T-cell (primary cell): ENCODE measurements around the gene HNRNPA3. TPM values are rescaled to one million over a fixed set of nuclear protein-coding genes. Genes with fewer than 3 reads are reported as not detected.

Experiments used
- ATAC-seq, 4 experiments: fragments of 200-7000 bp in 3 of 4; fragments of 150-1000 bp in 1 of 4; cut with Tn5 transposase; replicated peaks in 1 of 4; 1 replicate in 3 of 4; 2 replicates in 1 of 4; pipeline ENCODE4 v1.10.0; 2021; ENCODE audit warnings: moderate library complexity in 3 of 4, mild to moderate bottlenecking in 2 of 4, moderate number of reproducible peaks in 1 of 4
- CTCF ChIA-PET, 2 donors: fragments of 300-600 bp; sonication (Branson Sonifier 250); formaldehyde crosslinking; loops; one replicate each; lab custom pipeline; 2022; ENCODE audit warnings: antibody characterized with exemption in 2 of 2; lab: Charles Lee
- POLR2A ChIA-PET, 2 donors: fragments of 300-600 bp; sonication (Branson Sonifier 250); formaldehyde crosslinking; loops; one replicate each; lab custom pipeline; 2022; ENCODE audit warnings: antibody characterized with exemption in 2 of 2; lab: Charles Lee
- DNase-seq, 35 experiments: peaks; one replicate each; pipeline versions ENCODE4 v3.0.0 to v3.0.0-alpha.2; 2013 to 2023
- H3K27ac ChIP-seq: one replicate; pipeline ENCODE4 v1.5.1; 2013; ENCODE audit warnings: low read length
- H3K27me3 ChIP-seq, 2 experiments: replicated peaks in 1 of 2; 1 replicate in 1 of 2; 2 replicates in 1 of 2; pipeline versions ENCODE4 v1.6.1 to v1.7.0; 2013; ENCODE audit warnings: low read length in 1 of 2, mixed read lengths in 1 of 2; ENCODE audit not compliant: control insufficient read depth in 2 of 2, insufficient read depth in 2 of 2; ENCODE audit errors: extremely low read depth in 1 of 2
- H3K36me3 ChIP-seq, 2 donors: 1 replicate in 1 of 2; 2 replicates in 1 of 2; pipeline versions ENCODE4 v1.6.1 to v1.7.0; 2013; ENCODE audit warnings: low read length in 1 of 2; ENCODE audit not compliant: control insufficient read depth in 2 of 2, insufficient read depth in 1 of 2; ENCODE audit errors: extremely low read depth in 1 of 2
- H3K4me1 ChIP-seq, 2 experiments: 1 replicate in 1 of 2; 2 replicates in 1 of 2; pipeline versions ENCODE4 v1.6.1 to v1.7.0; 2013; ENCODE audit warnings: low read length in 2 of 2, mixed read lengths in 1 of 2; ENCODE audit not compliant: insufficient read depth in 2 of 2, control insufficient read depth in 1 of 2; ENCODE audit errors: extremely low read depth in 1 of 2
- H3K4me3 ChIP-seq, 2 donors: 1 replicate in 1 of 2; 2 replicates in 1 of 2; pipeline versions ENCODE4 v1.5.1 to v1.7.0; 2013; ENCODE audit warnings: mild to moderate bottlenecking in 2 of 2, low read length in 1 of 2, moderate library complexity in 1 of 2; ENCODE audit not compliant: control insufficient read depth in 1 of 2; ENCODE audit errors: extremely low read depth in 1 of 2
- H3K9me3 ChIP-seq: 2 replicates; pipeline ENCODE4 v1.7.0; 2013
- H3K27ac Mint-ChIP-seq, 2 donors: one replicate each; pipeline ENCODE4 v1.8.0; 2020 to 2021; ENCODE audit warnings: mild to moderate bottlenecking in 2 of 2, mixed read lengths in 2 of 2
- H3K27me3 Mint-ChIP-seq, 2 donors: one replicate each; pipeline ENCODE4 v1.8.0; 2021 to 2022; ENCODE audit warnings: mixed read lengths in 2 of 2
- H3K36me3 Mint-ChIP-seq: one replicate; pipeline ENCODE4 v1.8.0; 2021; ENCODE audit warnings: mixed read lengths
- H3K4me1 Mint-ChIP-seq, 3 donors: one replicate each; pipeline ENCODE4 v1.8.0; 2020 to 2022; ENCODE audit warnings: mixed read lengths in 3 of 3, mild to moderate bottlenecking in 1 of 3
- H3K4me3 Mint-ChIP-seq, 3 donors: one replicate each; pipeline ENCODE4 v1.8.0; 2020 to 2022; ENCODE audit warnings: mild to moderate bottlenecking in 3 of 3, mixed read lengths in 3 of 3, moderate library complexity in 3 of 3
- H3K9me3 Mint-ChIP-seq, 3 donors: one replicate each; pipeline ENCODE4 v1.8.0; 2020 to 2022; ENCODE audit warnings: mixed read lengths in 3 of 3
- WGBS: methylation state at CpG from one replicate; pipeline ENCODE4 v1.1.5; 2013; ENCODE audit warnings: missing lambda C conversion rate; ENCODE audit not compliant: insufficient coverage; 5-methylcytosine and 5-hydroxymethylcytosine counted together
- total RNA-seq, 35 experiments: library from RNA in 6 of 35; stranded (reverse) in 6 of 35; fragments of 120-200 nt in 1 of 35; gene quantifications; one replicate each; pipeline versions ENCODE4 v1.2.1 to v1.2.4 and lab custom pipeline; 2013 to 2026

The HNRNPA3 gene
- total RNA-seq, 5 donors from 2014 or later (not counting 1 experiment from before 2014, with no cell fraction given) = 134 to 220 (median 151) TPM

- POLR2A ChIA-PET = interaction anchor here (0.6 to 1.4 kb wide), 3 partner anchors 9 to 56 kb away, joined by 3 to 5 read pairs (median 3); no protein-coding TSS in a partner anchor
- Mint-ChIP-seq H3K9me3 (no peaks in the 10 kb centered on the region), H3K27ac (peak overlapping the region; percentile 23 to 50)
Measured at GRCh38 chr2:177234267-177234666, 21.7 kb downstream of the HNRNPA3 start.

GRCh38 chr2:177235855-177236437 is 23.4 kb downstream of the HNRNPA3 start:
- H3K36me3 ChIP-seq = peaks cover 0 to 41% of the 10 kb centered on the region in 2 donors
- Mint-ChIP-seq H3K27ac (peak overlapping the region in 1 of 2 donors; percentile 30), H3K4me1 (peaks cover 67 to 69% (median 68%) of the 10 kb centered on the region in 3 donors), H3K36me3 (peaks cover 29% of the 10 kb centered on the region), H3K9me3 (no peaks in the 10 kb centered on the region), H3K4me3 (no peak overlapping the region), H3K27me3 (no peaks in the 10 kb centered on the region)
- no peaks in the 10 kb centered on the region for H3K27me3 ChIP-seq
- H3K9me3 ChIP-seq = no peaks in the 10 kb centered on the region
- H3K4me1 ChIP-seq = peaks cover 17 to 24% of the 10 kb centered on the region in 2 experiments
- DNase-seq (no peak), ATAC-seq (no peak)
- WGBS = 90% methylated on average over 4 of the region's 6 CpGs
- no peak overlapping the region for H3K27ac ChIP-seq
- CTCF ChIA-PET = no interaction called here
- no peak overlapping the region for H3K4me3 ChIP-seq
- POLR2A ChIA-PET = interaction anchor here in 1 of 2 donors (0.7 to 0.8 kb wide), 2 partner anchors 41 to 42 kb away, joined by 3 to 4 read pairs; no protein-coding TSS in a partner anchor

More at GRCh38 chr2:177234267-177234666, 21.7 kb downstream of the HNRNPA3 start:
- H3K27me3 ChIP-seq = no peaks in the 10 kb centered on the region
- peaks cover 0 to 54% of the 10 kb centered on the region in 2 donors for H3K36me3 ChIP-seq
- peaks cover 59 to 65% (median 60%) of the 10 kb centered on the region in 3 donors for H3K4me1 Mint-ChIP-seq
- ATAC-seq (no peak), DNase-seq (no peak)
- H3K27ac ChIP-seq = no peak overlapping the region
- H3K9me3 ChIP-seq = no peaks in the 10 kb centered on the region
- H3K27me3 Mint-ChIP-seq = no peaks in the 10 kb centered on the region
- peaks cover 4 to 13% of the 10 kb centered on the region in 2 experiments for H3K4me1 ChIP-seq
- no peak overlapping the region for H3K4me3 ChIP-seq
- peaks cover 40% of the 10 kb centered on the region for H3K36me3 Mint-ChIP-seq
- H3K4me3 Mint-ChIP-seq = no peak overlapping the region
- CTCF ChIA-PET = interaction anchor here in 1 of 2 donors (0.6 kb wide), 1 partner anchor 55 kb away, joined by 4 read pairs; no protein-coding TSS in a partner anchor

GRCh38 chr2:177237932-177238331 is 25.3 kb downstream of the HNRNPA3 start:
- H3K27ac Mint-ChIP-seq = peak overlapping the region in 1 of 2 donors; percentile 74
- peaks cover 77 to 89% (median 79%) of the 10 kb centered on the region in 3 donors for H3K4me1 Mint-ChIP-seq
- peaks cover 24% of the 10 kb centered on the region for H3K36me3 Mint-ChIP-seq
- H3K27me3 ChIP-seq = no peaks in the 10 kb centered on the region
- H3K27me3 Mint-ChIP-seq = no peaks in the 10 kb centered on the region
- H3K9me3 Mint-ChIP-seq = no peaks in the 10 kb centered on the region
- no CpG with 5 or more reads among the region's 2 CpGs for WGBS
- ChIA-PET POLR2A (interaction anchor here (0.5 to 3.8 kb wide), 8 partner anchors 9 to 240 kb away, joined by 3 to 51 read pairs (median 3); partner anchors contain the start of gene NFE2L2 (in 1 of the 2)), CTCF (interaction anchor here (0.8 to 1.6 kb wide), 3 partner anchors 25 to 72 kb away, joined by 3 to 4 read pairs (median 4); no protein-coding TSS in a partner anchor)
- H3K4me3 Mint-ChIP-seq = no peak overlapping the region
- peaks cover 29 to 35% of the 10 kb centered on the region in 2 experiments for H3K4me1 ChIP-seq
- H3K27ac ChIP-seq = no peak overlapping the region
- DNase-seq (no peak), ATAC-seq (no peak)
- no peaks in the 10 kb centered on the region for H3K9me3 ChIP-seq
- no peak overlapping the region for H3K4me3 ChIP-seq
- H3K36me3 ChIP-seq = peaks cover 0 to 23% of the 10 kb centered on the region in 2 donors

GRCh38 chr2:177239053-177239452 is 26.5 kb downstream of the HNRNPA3 start:
- ATAC-seq (no peak), DNase-seq (no peak)
- ChIA-PET POLR2A (interaction anchor here (0.6 to 3.8 kb wide), 16 partner anchors 9 to 386 kb away, joined by 3 to 51 read pairs (median 5); partner anchors contain the start of gene NFE2L2 (in 2 of the 2)), CTCF (interaction anchor here (1.0 to 3.4 kb wide), 7 partner anchors 9 to 94 kb away, joined by 4 to 38 read pairs (median 9); partner anchors contain the start of gene NFE2L2 (in 1 of the 2))
- no peaks in the 10 kb centered on the region for H3K9me3 ChIP-seq
- peaks cover 20% of the 10 kb centered on the region for H3K36me3 Mint-ChIP-seq
- peak overlapping the region; percentile 72 for H3K27ac ChIP-seq
- 90% methylated on average over 2 of the region's 6 CpGs for WGBS
- H3K27me3 Mint-ChIP-seq = no peaks in the 10 kb centered on the region
- no peaks in the 10 kb centered on the region for H3K27me3 ChIP-seq
- H3K27ac Mint-ChIP-seq = peak overlapping the region; percentile 59 to 88
- peak overlapping the region in 1 of 3 donors; percentile 27 for H3K4me3 Mint-ChIP-seq
- H3K36me3 ChIP-seq = peaks cover 0 to 11% of the 10 kb centered on the region in 2 donors
- peaks cover 38 to 40% of the 10 kb centered on the region in 2 experiments for H3K4me1 ChIP-seq
- no peak overlapping the region for H3K4me3 ChIP-seq
- peaks cover 81 to 93% (median 83%) of the 10 kb centered on the region in 3 donors for H3K4me1 Mint-ChIP-seq
- H3K9me3 Mint-ChIP-seq = no peaks in the 10 kb centered on the region

- H3K27me3 ChIP-seq = no peaks in the 10 kb centered on the region
- H3K4me3 ChIP-seq = no peak overlapping the region
- H3K27ac ChIP-seq = peak overlapping the region; percentile 72
- H3K36me3 ChIP-seq = peaks cover 0 to 7% of the 10 kb centered on the region in 2 donors
- WGBS = 42% methylated on average over 2 of the region's 5 CpGs
- H3K27me3 Mint-ChIP-seq = no peaks in the 10 kb centered on the region
- H3K4me3 Mint-ChIP-seq = peak overlapping the region; percentile 43 to 60 (median 49)
- DNase-seq (peak in 21 of 35 experiments; percentile 8 to 66 (median 22)), ATAC-seq (peak; percentile 63 to 79 (median 75))
- H3K27ac Mint-ChIP-seq = peak overlapping the region; percentile 85 to 88
- peaks cover 21% of the 10 kb centered on the region for H3K36me3 Mint-ChIP-seq
- peaks cover 40 to 42% of the 10 kb centered on the region in 2 experiments for H3K4me1 ChIP-seq
- H3K9me3 Mint-ChIP-seq = no peaks in the 10 kb centered on the region
- ChIA-PET POLR2A (interaction anchor here (0.6 to 3.8 kb wide), 26 partner anchors 8 to 385 kb away, joined by 3 to 51 read pairs (median 4); partner anchors contain the start of gene NFE2L2 (in 2 of the 2)), CTCF (interaction anchor here (0.6 to 3.4 kb wide), 14 partner anchors 10 to 93 kb away, joined by 3 to 38 read pairs (median 4); partner anchors contain the start of gene NFE2L2 (in 1 of the 2))
- peaks cover 84 to 94% (median 86%) of the 10 kb centered on the region in 3 donors for H3K4me1 Mint-ChIP-seq
- no peaks in the 10 kb centered on the region for H3K9me3 ChIP-seq
Measured at GRCh38 chr2:177239932-177240630, 27.5 kb downstream of the HNRNPA3 start.
